Measurements from ENCODE around the gene IFTAP. TPM values are rescaled to one million over a fixed set of nuclear protein-coding genes. Genes with fewer than 3 reads are reported as not detected.

IFTAP gene
- total RNA-seq, 1 experiment from 2014 or later: 19.9 TPM

GRCh38 chr11:36586543-36586942 lies 7.8 kb upstream of the IFTAP start:
- H3K56ac ChIP-seq (ENCODE audit: insufficient read length, low read depth, low read length): no peak overlapping the region
- no peak overlapping the region for H2BK120ac ChIP-seq (ENCODE audit: low read depth, low read length, poor library complexity, severe bottlenecking)
- peaks cover 5 to 9% (median 8%) of the 10 kb centered on the region in 3 experiments; a peak in 5 of 7 replicates for H3K36me3 Mint-ChIP-seq (ENCODE audit: insufficient read depth in 1 of 3, low read depth in 3 of 3)
- no peak overlapping the region for H4K8ac ChIP-seq (replicated peaks; ENCODE audit: insufficient read length, low read depth, low read length)
- no peak overlapping the region for H3K9ac ChIP-seq (ENCODE audit: extremely low read depth, insufficient read length, low read length)
- H3K4ac ChIP-seq (ENCODE audit: low read depth, low read length): no peak overlapping the region
- peaks cover 6% of the 10 kb centered on the region for H3K9me3 ChIP-seq (ENCODE audit: control insufficient read depth, low read depth, low read length)
- no peak overlapping the region for H3K23ac ChIP-seq (ENCODE audit: insufficient read length, low read depth, low read length)
- H3K79me1 ChIP-seq (ENCODE audit: insufficient read depth, low read depth, low read length, poor library complexity, severe bottlenecking): no peaks in the 10 kb centered on the region
- no peak for TF ChIP-seq CTCF (conservative IDR thresholded peaks at IDR 0.05)
- no peak overlapping the region for H2BK20ac ChIP-seq (ENCODE audit: low read depth, low read length, poor library complexity, severe bottlenecking)
- H2BK5ac ChIP-seq (ENCODE audit: insufficient read length, low read length): no peak overlapping the region
- no peak overlapping the region for H3K18ac ChIP-seq (ENCODE audit: insufficient read length, low read depth, low read length)
- no peak overlapping the region for H4K5ac ChIP-seq (ENCODE audit: insufficient read length, low read depth, low read length)
- H3K4me2 ChIP-seq (ENCODE audit: insufficient read depth, insufficient read length, low read length): no peak overlapping the region
- peaks cover 10 to 12% of the 10 kb centered on the region in 2 experiments for H3K9me3 Mint-ChIP-seq
- no peak overlapping the region for H3T11ph ChIP-seq (ENCODE audit: low read length)
- H3K27ac ChIP-seq (ENCODE audit: insufficient read length, low read depth, low read length): no peak overlapping the region
- peaks cover 48% of the 10 kb centered on the region for H3K27me3 Mint-ChIP-seq (ENCODE audit: low read depth)
- H2AFZ ChIP-seq (ENCODE audit: low read length): no peak overlapping the region
- no peaks in the 10 kb centered on the region for H3K27me3 ChIP-seq (ENCODE audit: insufficient read depth, low read length)
- no peak overlapping the region for H2AK5ac ChIP-seq (ENCODE audit: insufficient read length, low read length)
- DNase-seq: no peak
- H3K27ac Mint-ChIP-seq: no peak overlapping the region
- no peaks in the 10 kb centered on the region for H3K79me2 ChIP-seq (ENCODE audit: insufficient read depth, low read length)
- H2BK12ac ChIP-seq (ENCODE audit: insufficient read length, low read depth, low read length): no peak overlapping the region
- H4K20me1 ChIP-seq (ENCODE audit: control insufficient read depth, insufficient read depth, insufficient read length): no peaks in the 10 kb centered on the region
- no peak overlapping the region for H4K91ac ChIP-seq (ENCODE audit: insufficient read length, low read depth, low read length)
- H3K23me2 ChIP-seq (ENCODE audit: insufficient read length, low read depth, low read length, poor library complexity, severe bottlenecking): no peaks in the 10 kb centered on the region
- no peak overlapping the region for H2BK15ac ChIP-seq (ENCODE audit: low read depth, low read length)
- no peaks in the 10 kb centered on the region for H3K4me1 Mint-ChIP-seq
- H3K14ac ChIP-seq (ENCODE audit: insufficient read depth, low read length): no peak overlapping the region
- H3K4me3 Mint-ChIP-seq: no peak overlapping the region
- no peaks in the 10 kb centered on the region for H3K4me1 ChIP-seq (ENCODE audit: insufficient read depth, low read length)

All from H9 (cell line).